ENCODE measurements around the gene ZNF462. TPM values are rescaled to one million over a fixed set of nuclear protein-coding genes. Genes with fewer than 3 reads are reported as not detected.

Gene ZNF462
- total RNA-seq, 1 experiment from 2014 or later = 10.7 TPM

DNA sequence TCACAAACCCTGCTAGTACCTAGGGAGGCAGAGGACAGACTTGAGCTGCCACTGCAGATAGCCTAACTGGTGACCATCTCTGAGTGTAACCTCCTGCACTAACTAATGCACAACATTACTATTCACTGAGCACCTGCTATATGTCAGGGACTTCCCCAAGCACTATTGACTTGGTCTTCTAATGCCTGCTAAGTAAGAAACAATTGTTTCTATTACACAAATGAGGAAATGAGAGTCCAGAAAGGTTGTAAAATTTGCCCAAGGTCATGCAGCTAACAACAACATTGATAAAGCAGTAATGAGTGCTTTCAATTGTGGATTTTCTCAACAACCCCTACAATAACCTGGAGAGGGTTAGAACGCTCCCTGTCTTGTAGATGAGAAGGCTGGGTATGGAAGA, 183.7 kb downstream of the ZNF462 start:
- no peak for DNase-seq (ENCODE audit: extremely low read depth, low read depth)

DNA sequence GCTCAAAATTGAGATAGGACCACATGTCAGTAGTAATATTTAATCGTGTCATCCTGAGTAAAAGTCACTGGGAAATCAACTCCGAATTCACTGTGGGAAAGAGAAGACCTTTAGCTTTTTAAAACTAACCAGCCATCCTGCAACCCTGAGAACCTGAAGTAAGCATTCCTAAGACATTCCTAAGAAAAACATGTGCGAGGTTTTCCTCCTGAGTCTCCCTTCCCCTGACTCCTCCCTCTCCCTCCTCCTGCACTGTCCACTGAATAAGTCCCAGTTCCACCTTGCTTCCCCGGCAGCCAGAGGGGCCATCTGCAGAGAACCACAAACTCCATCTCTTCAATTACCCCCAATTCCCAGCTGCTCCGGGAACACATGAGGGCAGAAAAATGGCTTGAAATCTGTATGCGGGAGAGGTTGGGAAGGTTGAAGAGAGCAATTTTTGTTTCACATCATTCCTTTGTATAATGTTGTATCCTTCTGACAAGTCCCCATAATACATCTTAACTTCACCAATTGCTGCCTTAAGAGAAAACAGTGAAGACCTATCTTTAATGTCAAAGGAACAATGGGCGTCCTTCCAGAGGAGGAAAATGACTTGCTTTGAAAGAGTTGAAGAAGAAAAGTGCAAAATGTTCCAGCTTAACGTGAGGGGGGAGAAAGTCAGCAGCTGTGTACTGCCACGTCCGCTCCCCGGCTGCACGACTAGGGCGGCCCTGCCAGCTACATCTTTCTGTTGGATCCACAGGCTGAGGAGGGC, 186.3 kb downstream of the ZNF462 start:
- DNase-seq (ENCODE audit: extremely low read depth, low read depth) = no peak

DNA sequence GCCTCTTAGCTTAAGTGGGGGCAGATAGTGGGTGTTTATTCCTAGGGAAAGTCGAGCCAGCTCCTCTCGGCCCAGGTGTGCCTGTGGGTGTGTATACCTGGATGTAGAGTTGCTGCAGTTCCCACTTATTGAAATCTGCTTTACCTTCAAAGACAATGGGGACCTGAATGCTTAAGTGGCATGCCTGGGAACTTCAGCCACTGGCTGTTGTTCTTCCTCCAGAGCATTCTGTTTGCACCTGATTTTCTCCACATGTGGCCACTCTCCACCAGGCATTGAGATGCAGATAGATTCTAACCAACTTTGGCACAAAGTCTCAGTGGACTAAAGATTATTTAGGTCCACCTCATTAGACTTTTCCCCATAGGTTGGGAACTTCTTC, 186.8 kb downstream of the ZNF462 start:
- no peak for DNase-seq (ENCODE audit: extremely low read depth, low read depth)

- no peak for DNase-seq (ENCODE audit: extremely low read depth, low read depth)
These were observed 188.4 kb downstream of the ZNF462 start for GRCh38 chr9:107051392-107051791.

- DNase-seq (ENCODE audit: extremely low read depth, low read depth) = no peak
These were observed 191.2 kb downstream of the ZNF462 start for GRCh38 chr9:107054146-107054545.

GRCh38 chr9:107059220-107059619, 196.3 kb downstream of the ZNF462 start:
- DNase-seq (ENCODE audit: extremely low read depth, low read depth) = no peak

DNA sequence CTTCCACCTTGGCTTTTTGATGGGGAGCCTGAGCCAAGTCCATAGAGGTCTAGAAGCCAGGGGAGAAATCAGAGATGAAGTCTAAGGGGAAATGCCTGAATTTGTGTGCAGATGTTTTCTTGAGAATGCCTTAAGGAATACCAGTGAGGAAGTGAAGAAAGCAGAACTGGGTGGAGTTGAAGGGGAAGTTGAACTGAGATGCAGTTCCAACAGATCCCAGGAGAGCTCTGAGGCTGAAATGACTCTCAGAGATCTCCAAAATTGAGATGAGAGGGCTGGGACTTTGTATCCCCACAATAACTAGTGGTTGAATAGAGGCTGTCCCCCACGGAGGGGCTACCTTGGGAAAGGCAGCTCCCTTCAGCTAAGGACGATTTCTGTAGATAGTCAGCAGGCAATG, 197.1 kb downstream of the ZNF462 start:
- DNase-seq (ENCODE audit: extremely low read depth, low read depth) = no peak

Small RNA genes within 50 kb of the gene (small RNA-seq; reads per million reads assigned to genes)
- gene RNA5SP292 = 0 reads per million in 2 experiments
